Activated CD4-positive, alpha-beta T cell treated with anti-CD3 and anti-CD28 coated beads, Interleukin-2, amount 50 U/mL, for 48 hours (primary cell): ENCODE data around the gene GPR87.

Source experiments
- DNase-seq, 2 experiments: peaks; one replicate each; pipeline ENCODE4 v3.0.0-alpha.2; 2020

The GPR87 gene

DNA sequence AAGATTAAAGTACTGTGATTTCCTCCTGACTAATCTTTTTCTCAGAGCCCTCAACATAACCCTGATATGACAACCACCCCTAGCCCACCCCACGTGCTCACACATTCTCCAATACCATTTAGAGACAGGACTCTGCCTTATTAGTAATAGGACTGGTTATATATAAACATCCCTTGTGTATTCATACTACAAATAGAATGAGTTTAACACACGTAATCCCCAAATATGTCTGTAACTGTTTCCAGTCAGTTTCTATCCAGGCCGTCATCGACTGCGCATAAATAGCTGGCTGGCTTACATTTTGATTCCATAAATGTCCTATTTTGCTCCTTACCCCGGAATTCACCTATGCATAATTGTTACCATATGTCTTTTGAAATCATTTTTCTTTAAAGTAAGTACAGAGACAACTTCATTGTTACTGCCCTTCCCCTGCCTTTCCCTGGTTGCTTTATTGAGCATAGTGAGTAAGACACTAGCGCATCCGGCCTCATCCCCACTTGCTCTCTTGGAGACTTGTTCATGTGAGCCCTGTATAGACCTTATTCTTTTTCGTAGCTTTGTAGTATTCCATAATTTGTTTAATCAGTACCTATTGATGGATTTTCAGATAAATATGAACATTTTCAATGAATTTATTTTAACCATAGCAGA lies 34.8 kb downstream of the GPR87 start:
- no peak for DNase-seq

DNA sequence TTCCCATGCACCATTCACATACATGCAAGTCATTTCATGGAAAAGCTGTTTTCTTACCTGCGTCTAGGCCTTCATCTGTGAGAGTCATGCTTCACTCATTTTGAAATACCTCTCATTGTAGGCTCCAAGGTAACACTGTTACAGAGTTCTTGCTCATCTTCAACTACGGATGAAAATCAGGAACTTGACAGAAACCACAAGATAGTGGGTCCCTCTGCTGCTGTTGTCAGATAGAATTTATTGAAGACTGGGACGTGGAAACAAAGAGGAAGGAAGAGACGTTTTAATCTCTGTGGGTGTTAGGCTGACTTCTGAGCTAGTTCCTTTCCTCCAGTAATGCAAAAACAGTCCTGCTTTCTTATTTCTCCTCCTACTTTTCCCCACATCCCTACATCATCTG lies 38.4 kb downstream of the GPR87 start, which contains the start of gene P2RY14:
Gene P2RY14 (minus strand): TSS at position 313 of the 400 bp plus-strand sequence. CDS start 64,226 bp downstream, outside the sequence.
- no peak for DNase-seq

DNA sequence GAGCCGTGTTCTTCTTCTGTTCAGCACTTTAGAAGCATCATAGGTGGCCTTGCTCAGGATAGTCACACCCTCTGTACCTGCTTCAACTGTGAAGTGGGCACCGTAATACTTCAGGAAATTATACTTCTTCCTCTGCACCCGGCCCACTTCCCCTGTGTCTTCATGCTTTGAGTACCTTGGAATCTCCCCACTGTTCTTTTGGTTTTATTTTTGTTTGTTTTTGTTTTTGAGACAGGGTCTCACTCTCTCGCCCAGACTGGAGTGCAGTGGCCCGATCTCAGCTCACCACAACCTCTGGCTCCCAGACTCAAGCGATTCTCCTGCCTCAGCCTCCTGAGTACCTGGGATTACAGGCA lies 40.0 kb downstream of the GPR87 start:
- DNase-seq, result no peak

DNA sequence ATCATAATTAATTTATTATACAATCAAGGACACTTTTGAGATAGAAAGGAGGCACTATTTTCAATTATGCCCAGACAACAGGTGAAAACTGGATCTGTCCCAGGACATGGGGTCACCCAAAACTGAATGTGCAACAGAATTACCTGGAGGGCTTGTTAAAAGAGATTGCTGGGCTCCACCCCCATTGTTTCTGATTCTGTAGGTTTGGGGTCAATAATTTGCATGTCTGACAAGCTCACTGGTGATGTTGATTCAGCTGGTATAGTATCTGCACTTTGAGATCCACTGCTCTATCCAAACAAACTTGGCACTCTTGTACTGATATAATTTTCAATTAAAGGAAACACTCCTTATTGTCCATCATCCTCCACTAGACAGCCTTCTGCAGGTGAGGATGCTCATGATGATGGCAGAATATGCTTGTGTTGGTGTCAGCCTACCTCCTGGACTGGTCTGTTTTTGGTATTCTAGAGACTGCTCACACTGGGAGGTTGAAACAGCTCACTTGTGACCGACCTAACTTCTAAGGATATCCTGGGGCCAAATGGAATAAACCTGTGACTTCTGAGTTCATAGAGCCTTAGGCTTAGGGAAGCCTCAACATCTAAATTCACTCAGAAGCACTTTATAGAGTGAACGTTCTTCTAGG lies 40.5 kb downstream of the GPR87 start:
- DNase-seq, result no peak

DNA sequence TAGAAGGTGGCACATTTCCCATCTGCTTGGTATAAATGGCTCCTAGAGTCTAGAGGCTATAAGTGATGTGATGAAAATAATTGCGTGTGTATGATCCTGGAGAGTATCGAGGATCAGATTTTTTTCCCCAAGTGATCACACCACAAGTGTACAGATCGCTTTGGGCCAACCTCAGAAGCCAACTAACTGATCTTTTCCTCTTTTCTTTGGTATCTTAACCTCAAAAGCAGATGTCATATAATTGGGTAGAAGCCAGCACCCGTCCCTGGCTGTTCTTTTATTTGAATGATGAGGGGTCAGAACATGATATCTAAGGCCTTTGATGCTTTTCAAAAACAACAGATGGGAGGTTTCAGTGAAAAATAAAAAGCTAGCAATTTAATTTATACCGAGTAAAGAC lies 41.5 kb downstream of the GPR87 start:
- DNase-seq, result no peak

DNA sequence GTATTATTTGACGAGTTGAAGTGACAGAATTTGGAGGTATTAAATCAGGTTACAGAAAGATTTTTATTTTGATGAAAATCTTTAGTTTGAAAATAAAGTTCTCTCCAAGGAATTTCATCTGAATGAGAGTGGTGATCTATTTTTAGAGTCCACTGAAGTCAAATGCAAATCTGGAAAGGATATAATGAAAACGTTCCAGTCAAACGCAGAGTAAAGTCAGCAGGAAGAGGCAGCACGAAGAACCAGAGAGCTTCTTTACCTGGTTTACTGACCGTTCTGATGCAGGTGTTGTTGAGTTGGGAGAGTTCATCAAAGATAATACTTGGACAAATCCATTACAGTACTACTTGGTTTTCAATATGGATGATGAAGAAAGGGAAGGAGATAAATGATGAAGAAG lies 47.0 kb downstream of the GPR87 start:
- no peak for DNase-seq

DNA sequence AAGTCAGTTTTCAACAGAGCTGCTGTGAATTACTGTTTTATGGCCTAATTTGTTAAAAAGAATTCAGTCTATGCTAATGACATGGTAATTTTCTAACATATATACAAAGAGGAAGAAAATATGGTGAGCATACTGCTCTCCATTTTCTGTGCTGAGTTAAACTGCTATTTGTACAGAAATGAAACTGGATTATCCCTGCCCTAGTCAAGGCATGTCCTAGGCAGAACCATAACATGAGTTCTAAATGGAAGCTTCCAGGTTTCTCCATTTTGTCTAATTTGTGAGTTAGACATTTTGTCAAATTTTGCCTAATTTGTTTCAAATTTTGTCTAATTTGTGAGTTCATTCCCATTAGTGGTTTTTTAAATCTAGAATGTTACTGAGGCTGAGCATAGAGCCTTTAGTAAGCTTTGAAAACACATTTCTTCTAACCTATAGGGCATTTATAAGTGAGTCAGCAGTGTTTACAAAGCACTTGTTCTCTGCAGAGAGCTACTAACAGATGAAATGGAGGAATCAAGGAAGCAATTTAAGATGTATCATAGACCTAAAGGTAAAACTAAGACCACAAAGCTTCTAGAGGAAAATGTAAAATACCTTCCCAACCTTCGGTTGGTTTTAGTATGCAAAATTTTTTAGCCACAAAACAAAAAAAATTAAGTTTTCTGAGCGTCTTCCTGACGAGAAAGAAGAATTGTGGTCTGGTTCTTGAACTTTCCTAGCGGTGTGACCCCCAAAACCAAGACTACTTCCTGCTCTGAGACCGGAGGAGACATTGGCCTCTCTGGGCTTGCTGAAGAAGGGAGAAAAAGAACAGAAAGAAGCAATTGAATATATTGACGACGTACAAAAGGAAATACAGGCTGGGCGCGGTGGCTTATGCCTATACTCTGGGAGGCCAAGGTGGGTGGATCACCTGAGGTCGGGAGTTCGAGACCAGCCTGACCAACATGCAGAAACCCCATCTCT lies 48.1 kb downstream of the GPR87 start:
- peak; percentile 30 to 46 for DNase-seq

DNA sequence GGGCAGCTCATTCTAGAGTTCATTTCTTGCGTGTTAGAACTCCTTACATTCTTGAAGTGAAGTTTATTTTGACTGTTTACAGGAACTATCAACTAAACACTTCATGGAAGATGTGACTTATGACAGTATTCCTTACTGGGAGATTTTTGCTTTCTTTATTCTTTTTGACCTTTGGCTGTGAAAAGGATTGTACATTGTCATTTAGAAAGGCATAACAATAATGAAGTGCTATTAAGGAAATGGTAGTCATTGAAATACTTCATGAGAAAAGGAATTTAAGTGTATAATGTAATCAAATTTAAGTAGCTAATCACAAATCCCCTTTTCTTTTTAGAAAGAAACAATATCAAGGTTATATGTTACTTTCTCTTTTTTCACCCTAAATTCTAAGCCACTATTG lies 49.6 kb downstream of the GPR87 start:
- DNase-seq, result no peak

DNA sequence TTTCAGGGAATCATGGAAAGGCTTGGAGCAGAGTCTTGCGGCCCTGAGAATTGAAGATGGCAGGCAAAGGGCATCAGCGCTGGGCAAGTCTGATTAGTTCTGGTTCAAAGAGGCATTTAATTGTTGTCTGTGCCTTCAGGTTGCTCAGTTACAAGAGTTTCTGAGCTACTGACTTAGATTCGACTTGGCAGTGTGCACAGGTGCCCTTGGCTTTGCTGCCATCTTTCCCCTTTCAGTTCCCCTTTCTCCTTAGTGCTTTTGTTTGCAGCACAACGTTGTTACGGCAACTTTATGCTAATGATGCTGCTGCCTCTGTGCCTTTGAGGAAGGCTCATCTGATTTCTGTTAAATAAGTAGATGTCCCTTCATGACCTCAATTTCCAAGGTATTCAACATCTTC lies 50.8 kb downstream of the GPR87 start:
- DNase-seq, result no peak

DNA sequence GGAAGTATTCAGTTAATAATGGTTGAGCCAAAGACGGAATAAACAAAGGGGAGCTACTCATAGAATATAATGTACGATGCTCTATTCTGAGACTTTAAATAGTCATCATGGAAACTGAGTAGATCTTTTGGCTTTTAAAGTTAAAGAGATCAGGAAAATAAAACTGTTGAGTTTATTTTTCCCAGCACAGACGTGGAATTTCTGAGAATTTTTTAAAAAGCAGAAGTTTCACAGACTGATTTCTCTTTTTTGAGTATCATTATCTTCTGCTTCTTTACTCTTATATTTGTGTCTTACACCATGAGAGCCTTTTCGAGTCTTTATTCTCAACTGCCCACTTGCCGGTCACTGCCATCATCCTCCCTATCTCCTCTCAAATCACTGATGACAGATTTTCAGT lies 51.5 kb downstream of the GPR87 start:
- DNase-seq, result no peak

DNA sequence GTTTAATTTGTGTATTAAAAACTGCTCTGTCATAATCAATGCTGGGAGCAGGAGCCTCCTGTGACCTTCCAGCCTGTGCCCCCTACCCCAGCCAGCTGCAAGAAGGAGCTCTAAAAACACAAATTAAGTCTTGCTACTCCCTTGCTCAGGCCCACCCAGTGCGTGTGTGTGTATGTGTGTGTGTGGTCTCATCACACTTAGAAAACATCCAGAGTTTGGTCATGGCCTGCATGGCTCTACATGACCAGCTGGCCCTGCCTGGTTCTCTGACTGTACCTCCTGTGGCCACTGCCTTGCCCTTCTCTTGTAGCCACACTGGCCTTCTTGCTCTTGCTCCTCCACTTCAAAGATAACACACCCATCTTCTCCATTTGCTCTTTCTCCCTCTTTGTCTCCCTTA lies 52.0 kb downstream of the GPR87 start:
- no peak for DNase-seq

DNA sequence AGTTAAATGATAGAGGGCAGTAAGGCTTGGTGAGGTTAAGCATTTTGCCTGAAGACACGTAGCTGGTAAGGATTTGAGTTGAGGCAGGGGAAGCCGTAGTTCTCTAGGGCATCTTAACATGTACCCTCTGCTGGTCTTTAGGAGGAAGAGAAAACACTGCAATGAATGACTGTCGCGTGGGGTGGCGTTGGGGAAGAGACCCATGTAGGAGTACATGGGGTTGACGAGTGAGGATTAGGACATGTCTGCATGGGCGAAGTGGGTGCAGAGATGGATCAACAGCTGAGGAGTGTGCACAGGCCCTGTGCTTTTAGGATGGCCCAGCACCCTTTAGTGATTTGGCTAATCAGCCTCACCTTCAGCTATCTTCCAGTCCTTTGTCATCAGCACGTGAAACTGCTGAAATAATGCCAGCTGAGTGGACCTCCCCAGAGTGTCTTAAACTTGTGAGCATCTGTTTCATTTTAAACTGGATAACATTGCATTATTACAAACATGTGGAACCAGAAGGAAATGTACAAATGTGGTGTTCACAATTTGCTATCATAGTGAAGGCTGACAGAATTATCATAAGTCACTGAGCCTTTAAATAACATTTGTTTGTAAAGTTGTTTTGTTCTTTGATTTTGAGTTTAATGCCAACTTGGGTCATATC lies 53.6 kb downstream of the GPR87 start:
- no peak for DNase-seq

DNA sequence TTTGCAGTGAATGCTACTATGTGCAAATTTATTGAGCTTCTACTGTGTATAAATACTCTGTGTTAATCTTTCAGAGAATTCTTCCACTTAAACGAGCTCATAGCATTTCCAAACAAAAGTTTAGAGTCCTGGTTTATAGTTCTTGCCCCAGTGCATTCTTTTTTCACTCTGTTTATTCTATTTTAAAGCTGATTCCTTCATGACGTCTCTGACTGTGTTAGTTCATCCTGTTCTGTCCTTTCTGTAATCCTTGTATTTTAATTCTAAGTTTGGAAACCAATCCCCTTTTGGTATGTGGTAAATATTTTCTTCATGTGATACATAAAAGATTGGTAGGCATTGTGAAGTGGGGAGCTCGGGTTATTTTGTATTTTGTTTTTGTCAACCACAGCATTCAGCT lies 57.0 kb downstream of the GPR87 start:
- DNase-seq, result no peak

DNA sequence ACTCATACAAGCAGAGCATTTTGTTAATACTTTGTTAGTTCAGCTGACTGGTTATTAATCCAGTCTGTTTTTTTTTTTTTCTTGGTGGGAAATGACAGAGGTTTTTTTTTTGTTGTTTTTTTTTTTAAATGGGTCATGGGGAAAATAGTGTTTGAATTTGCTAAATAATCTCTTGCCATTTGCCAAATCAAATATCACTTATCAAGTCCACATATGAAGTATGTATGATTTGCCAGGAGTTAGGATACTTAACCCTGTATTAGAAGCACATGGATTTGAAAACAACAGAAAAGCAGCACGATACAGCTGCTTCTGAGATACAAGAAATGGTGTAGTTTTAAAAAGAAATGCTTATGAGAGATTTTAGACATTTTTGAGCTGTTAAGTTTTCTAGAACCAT lies 59.9 kb downstream of the GPR87 start:
- no peak for DNase-seq

DNA sequence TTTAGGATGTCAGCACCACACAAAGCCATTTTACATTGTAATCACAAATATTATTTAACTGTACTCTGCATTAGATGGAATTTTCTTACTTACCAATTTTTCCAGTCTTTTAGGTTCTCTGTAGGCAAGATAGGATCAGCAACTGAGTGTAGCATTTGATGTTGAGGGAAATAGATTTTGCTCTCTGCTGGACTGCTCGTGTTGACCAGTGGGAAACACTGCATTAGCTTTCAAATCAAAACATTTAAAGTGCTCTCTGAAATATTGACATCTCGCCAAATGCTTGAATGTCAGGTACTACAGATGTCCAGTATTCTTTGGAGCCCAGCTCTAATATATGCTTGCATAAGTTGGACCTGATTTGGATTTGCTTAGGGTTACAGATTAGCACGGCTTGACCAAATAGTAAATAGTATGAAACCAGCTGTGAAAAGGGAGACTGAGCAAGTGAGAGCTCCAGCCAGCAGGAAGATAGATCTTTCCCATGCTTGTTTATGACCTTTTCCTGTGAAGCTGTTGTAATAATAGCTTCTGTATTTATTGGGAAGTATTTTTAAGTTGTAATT lies 67.8 kb downstream of the GPR87 start:
- no peak for DNase-seq
